Endothelial cell of umbilical vein (primary cell): ENCODE measurements around the gene ATXN1. TPM values are rescaled to one million over a fixed set of nuclear protein-coding genes. Genes with fewer than 3 reads are reported as not detected.

Experiments
- BruUV-seq: library from RNA; stranded (reverse); fragments of 400-500 nt; replicated peaks from 2 replicates; lab custom pipeline; 2021; lab: Mats Ljungman, UMichigan
- CTCF ChIA-PET: fragments of 300-600, 350-600 bp; sonication (Branson Sonifier 250); formaldehyde crosslinking; loops from one replicate; lab custom pipeline; 2021; ENCODE audit warnings: antibody characterized with exemption, inconsistent platforms; lab: Charles Lee
- POLR2A ChIA-PET: fragments of 300-600, 350-600 bp; sonication (Branson Sonifier 250); formaldehyde crosslinking; loops from one replicate; lab custom pipeline; 2021; ENCODE audit warnings: antibody characterized with exemption, inconsistent platforms; lab: Charles Lee
- DNase-seq: peaks from one replicate; pipeline ENCODE4 v3.0.0-alpha.2; 2011; ENCODE audit warnings: low read depth, low spot score
- FAIRE-seq: peaks from 2 replicates; lab custom pipeline; 2011; peaks lifted over from hg19 to GRCh38; lab: Jason Lieb, UNC
- H2AFZ ChIP-seq: 2 replicates; pipeline ENCODE4 v1.6.0; 2012; ENCODE audit warnings: low read depth, low read length, control low read depth, inconsistent platforms
- H3K27ac ChIP-seq: 2 replicates; pipeline ENCODE4 v1.5.1; 2011; ENCODE audit warnings: low read depth, mild to moderate bottlenecking, control low read depth, low read length, moderate library complexity; ENCODE audit not compliant: insufficient read depth
- H3K27me3 ChIP-seq, 2 experiments: 2 replicates each; pipeline versions ENCODE4 v1.6.0 to v1.6.1; 2011; ENCODE audit warnings: low read length in 2 of 2, mixed read lengths in 1 of 2; ENCODE audit not compliant: control insufficient read depth in 2 of 2, insufficient read depth in 2 of 2
- H3K36me3 ChIP-seq, 2 experiments: 2 replicates in 1 of 2; 3 replicates in 1 of 2; pipeline ENCODE4 v1.5.1; 2011; ENCODE audit warnings: low read length in 2 of 2, mild to moderate bottlenecking in 1 of 2, moderate library complexity in 1 of 2; ENCODE audit not compliant: control insufficient read depth in 2 of 2, insufficient read depth in 2 of 2; ENCODE audit errors: extremely low read depth in 1 of 2
- H3K4me1 ChIP-seq: 3 replicates; pipeline ENCODE4 v1.5.1; 2011; ENCODE audit warnings: mild to moderate bottlenecking, low read length; ENCODE audit not compliant: control insufficient read depth, insufficient read depth; ENCODE audit errors: extremely low read depth
- H3K4me2 ChIP-seq: 2 replicates; pipeline ENCODE4 v1.6.1; 2011; ENCODE audit warnings: low read length, control low read depth, mixed read lengths; ENCODE audit not compliant: insufficient read depth
- H3K4me3 ChIP-seq, 3 experiments: fragments of 200-600 bp in 1 of 3; sonication (generic), shearing (Covaris generic) in 1 of 3; replicated peaks in 1 of 3; 2 replicates each; pipeline ENCODE4 v1.5.1; 2011 to 2016; ENCODE audit warnings: control low read depth in 3 of 3, low read length in 3 of 3, mild to moderate bottlenecking in 2 of 3, inconsistent platforms in 1 of 3, low read depth in 1 of 3, moderate library complexity in 1 of 3; ENCODE audit not compliant: insufficient read depth in 1 of 3
- H3K79me2 ChIP-seq: 2 replicates; pipeline ENCODE4 v1.6.0; 2012; ENCODE audit warnings: low read length, inconsistent platforms; ENCODE audit not compliant: control insufficient read depth, insufficient read depth
- H3K9ac ChIP-seq: replicated peaks from 2 replicates; pipeline ENCODE3; 2011; ENCODE audit warnings: low read length, control low read depth; ENCODE audit not compliant: insufficient read depth; ENCODE audit errors: extremely low read depth
- H3K9me1 ChIP-seq: replicated peaks from 3 replicates; pipeline ENCODE4 v1.6.0; 2011; ENCODE audit warnings: mild to moderate bottlenecking, low read length; ENCODE audit not compliant: control insufficient read depth, insufficient read depth; ENCODE audit errors: extremely low read depth
- H3K9me3 ChIP-seq: replicated peaks from 2 replicates; pipeline ENCODE4 v1.5.1; 2012; ENCODE audit warnings: low read length, inconsistent platforms; ENCODE audit not compliant: control insufficient read depth, insufficient read depth
- H4K20me1 ChIP-seq: replicated peaks from 2 replicates; pipeline ENCODE3; 2011; ENCODE audit warnings: mild to moderate bottlenecking, low read length; ENCODE audit not compliant: control insufficient read depth, insufficient read depth; ENCODE audit errors: extremely low read depth
- EZH2 ChIP-seq: IDR thresholded peaks from 2 replicates; pipeline ENCODE4 v1.6.1; 2012; ENCODE audit warnings: borderline replicate concordance, low read depth, mild to moderate bottlenecking, moderate library complexity, low read length, inconsistent platforms; ENCODE audit not compliant: severe bottlenecking
- FOS ChIP-seq: IDR thresholded peaks from 2 replicates; pipeline ENCODE4 v1.6.1; 2011; ENCODE audit warnings: mild to moderate bottlenecking, low read length, moderate library complexity, borderline replicate concordance; ENCODE audit not compliant: insufficient read depth
- GATA2 ChIP-seq: IDR thresholded peaks from 2 replicates; pipeline ENCODE4 v1.7.0; 2011; ENCODE audit warnings: low read depth, mild to moderate bottlenecking, moderate library complexity, mixed read lengths, low read length; ENCODE audit not compliant: insufficient read length, insufficient read depth
- JUN ChIP-seq: IDR thresholded peaks from 2 replicates; pipeline ENCODE4 v1.6.1; 2011; ENCODE audit warnings: borderline replicate concordance, low read depth; ENCODE audit not compliant: insufficient read length, insufficient read depth
- MYC ChIP-seq: IDR thresholded peaks from one replicate; pipeline ENCODE4 v1.6.1; 2011; ENCODE audit warnings: mild to moderate bottlenecking, low read depth, low read length
- POLR2A ChIP-seq: IDR thresholded peaks from 2 replicates; pipeline ENCODE4 v1.6.1; 2012; ENCODE audit warnings: low read depth, mild to moderate bottlenecking, control low read depth, low read length
- POLR2AphosphoS5 ChIP-seq: IDR thresholded peaks from 2 replicates; pipeline ENCODE4 v1.6.1; 2012; ENCODE audit warnings: low read depth, mild to moderate bottlenecking, control low read depth, low read length, moderate library complexity; ENCODE audit not compliant: insufficient read depth
- dilution Hi-C: fragments of 300-500 bp; cut with MboI; formaldehyde crosslinking; loops from one replicate; pipeline ENCODE4 v1.15.0; 2019; ENCODE audit warnings: low sequenced_read_pairs; ENCODE audit not compliant: extremely low pct_ligation_motif_present
- intact Hi-C: fragments of 100-400 bp; cut with micrococcal nuclease; formaldehyde crosslinking; loops from one replicate; pipeline ENCODE4 v1.10.0; 2022
- polyA plus RNA-seq, 4 experiments: library from polyadenylated mRNA; depleted of rRNA in 3 of 4; stranded (reverse) in 3 of 4; unstranded in 1 of 4; fragments of >200 nt; gene quantifications; 2 replicates each; pipeline versions ENCODE4 v1.2.1 to v1.2.3, GENCODE V29; 2011 to 2012; ENCODE audit warnings: missing spikeins in 1 of 4
- total RNA-seq: library from RNA; stranded (reverse); gene quantifications from 2 replicates; pipeline ENCODE4 v1.2.3, GENCODE V29; 2021
- TF ChIP-seq, protein P1 (sequence below): IDR thresholded peaks from 2 replicates; pipeline ENCODE4 v1.6.1; 2011; ENCODE audit not compliant: insufficient read depth, insufficient read length
- TF ChIP-seq, protein P2 (sequence below), 2 donors: IDR thresholded peaks; 1 replicate in 1 of 2; 2 replicates in 1 of 2; pipeline ENCODE4 v1.5.1; 2011; ENCODE audit warnings: low read length in 2 of 2, mild to moderate bottlenecking in 2 of 2, moderate library complexity in 2 of 2, control low read depth in 1 of 2, inconsistent platforms in 1 of 2, low read depth in 1 of 2; ENCODE audit not compliant: insufficient read depth in 1 of 2; ENCODE audit errors: extremely low read depth in 1 of 2

The ATXN1 gene
- total and polyA plus RNA-seq, 2 donors (not counting 3 experiments of a cell fraction or from before 2014, with no cell fraction given) = 16.4 to 33.0 TPM

DNA sequence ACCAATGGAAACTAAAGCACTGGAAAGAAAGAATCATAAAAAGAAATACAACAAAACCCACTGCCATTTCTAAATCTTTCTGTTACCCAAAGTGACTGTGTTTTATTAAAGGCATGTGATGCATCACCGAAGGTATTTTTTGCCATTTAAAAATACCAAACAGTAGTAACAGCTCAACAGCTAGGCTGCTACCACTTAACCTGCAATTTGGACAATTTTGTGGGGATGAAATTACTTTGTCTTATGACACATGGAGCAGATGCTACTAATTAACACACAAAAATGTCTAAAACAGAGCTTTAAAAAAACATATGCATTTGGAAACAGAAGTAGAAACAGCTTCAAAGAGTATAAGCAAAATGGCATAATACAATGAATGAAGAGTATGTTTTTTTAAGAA lies 97.4 kb downstream of the ATXN1 start:
- H4K20me1 ChIP-seq = no peaks in the 10 kb centered on the region
- CTCF ChIA-PET = interaction anchor here (1.4 to 1.5 kb wide), 2 partner anchors 49 to 57 kb away, joined by 3 to 4 read pairs; no protein-coding TSS in a partner anchor
- TF ChIP-seq MYC (no peak), POLR2A (no peak), POLR2AphosphoS5 (no peak), JUN (no peak), FOS (no peak), GATA2 (no peak), EZH2 (no peak)
- TF ChIP-seq, protein P1, sequence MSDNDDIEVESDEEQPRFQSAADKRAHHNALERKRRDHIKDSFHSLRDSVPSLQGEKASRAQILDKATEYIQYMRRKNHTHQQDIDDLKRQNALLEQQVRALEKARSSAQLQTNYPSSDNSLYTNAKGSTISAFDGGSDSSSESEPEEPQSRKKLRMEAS = no peak
- TF ChIP-seq, protein P2, sequence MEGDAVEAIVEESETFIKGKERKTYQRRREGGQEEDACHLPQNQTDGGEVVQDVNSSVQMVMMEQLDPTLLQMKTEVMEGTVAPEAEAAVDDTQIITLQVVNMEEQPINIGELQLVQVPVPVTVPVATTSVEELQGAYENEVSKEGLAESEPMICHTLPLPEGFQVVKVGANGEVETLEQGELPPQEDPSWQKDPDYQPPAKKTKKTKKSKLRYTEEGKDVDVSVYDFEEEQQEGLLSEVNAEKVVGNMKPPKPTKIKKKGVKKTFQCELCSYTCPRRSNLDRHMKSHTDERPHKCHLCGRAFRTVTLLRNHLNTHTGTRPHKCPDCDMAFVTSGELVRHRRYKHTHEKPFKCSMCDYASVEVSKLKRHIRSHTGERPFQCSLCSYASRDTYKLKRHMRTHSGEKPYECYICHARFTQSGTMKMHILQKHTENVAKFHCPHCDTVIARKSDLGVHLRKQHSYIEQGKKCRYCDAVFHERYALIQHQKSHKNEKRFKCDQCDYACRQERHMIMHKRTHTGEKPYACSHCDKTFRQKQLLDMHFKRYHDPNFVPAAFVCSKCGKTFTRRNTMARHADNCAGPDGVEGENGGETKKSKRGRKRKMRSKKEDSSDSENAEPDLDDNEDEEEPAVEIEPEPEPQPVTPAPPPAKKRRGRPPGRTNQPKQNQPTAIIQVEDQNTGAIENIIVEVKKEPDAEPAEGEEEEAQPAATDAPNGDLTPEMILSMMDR (IDR thresholded peaks at IDR 0.05; ENCODE audit: extremely low read depth in 1 of 2, insufficient read depth in 1 of 2, low read depth in 1 of 2, low read length in 2 of 2) = no peak
- DNase-seq = no peak
- peaks cover 0 to 2% of the 10 kb centered on the region in 2 experiments for H3K36me3 ChIP-seq
- no peak overlapping the region for H3K27ac ChIP-seq
- FAIRE-seq = no peak
- BruUV-seq = no TSS peak
- H3K9me1 ChIP-seq = no peaks in the 10 kb centered on the region
- H3K9ac ChIP-seq = no peak overlapping the region
- no peak overlapping the region for H3K4me2 ChIP-seq
- POLR2A ChIA-PET = no interaction called here
- no peaks in the 10 kb centered on the region for H3K9me3 ChIP-seq
- no peak overlapping the region for H2AFZ ChIP-seq
- no peak overlapping the region for H3K4me3 ChIP-seq
- no peaks in the 10 kb centered on the region for H3K79me2 ChIP-seq
- peaks cover 14% of the 10 kb centered on the region for H3K4me1 ChIP-seq
- dilution Hi-C loops = no loop called here
- H3K27me3 ChIP-seq = no peaks in the 10 kb centered on the region
- intact Hi-C loops = no loop called here
